ENCODE data around the gene UBE2J2. TPM values are rescaled to one million over a fixed set of nuclear protein-coding genes. Genes with fewer than 3 reads are reported as not detected.

Gene UBE2J2
- total and polyA plus RNA-seq, 2 of the 13 experiments (the other 11 are each of a cell fraction or from before 2014, with no cell fraction given) = 25.4 to 29.4 TPM

GRCh38 chr1:1304331-1305299 lies 31.0 kb upstream of the UBE2J2 start:
- no peaks in the 10 kb centered on the region for H3K9me3 ChIP-seq (ENCODE audit: low read length)
- H2AFZ ChIP-seq (ENCODE audit: low read length) = no peak overlapping the region
- WGBS (ENCODE audit: low lambda C conversion rate) = 80% methylated on average over 1 of the region's 29 CpGs
- peak overlapping the region; percentile 77 to 93 (median 91) for H3K4me3 ChIP-seq (replicated peaks in 1 of 3; ENCODE audit: insufficient read depth in 1 of 3, low read depth in 2 of 3, low read length in 3 of 3)
- intact Hi-C loops (cut with micrococcal nuclease; ENCODE audit: unreplicated experiment) (no loop called here), in situ Hi-C loops (cut with HindIII; ENCODE audit: extremely low pct_ligation_motif_present, low pct_unique_long_range_greater_than_20kb) (no loop called here)
- BruUV-seq (replicated peaks) = no TSS peak
- no peaks in the 10 kb centered on the region for H3K36me3 ChIP-seq (replicated peaks in 1 of 2; ENCODE audit: control insufficient read depth in 1 of 2, insufficient read depth in 2 of 2, low read length in 2 of 2)
- peak overlapping the region; percentile 88 for H3K9ac ChIP-seq (ENCODE audit: insufficient read depth, low read depth, low read length)
- H3K4me1 ChIP-seq (ENCODE audit: insufficient read depth, low read length) = peaks cover 38% of the 10 kb centered on the region
- peak; percentile 62 for DNase-seq (ENCODE audit: low spot score)
- H3K27ac ChIP-seq (ENCODE audit: extremely low read length, insufficient read depth, low read length) = peak overlapping the region; percentile 79
- FAIRE-seq = no peak
- POLR2A ChIA-PET = interaction anchor here (0.5 to 2.0 kb wide), 10 partner anchors 10 to 180 kb away, joined by 3 to 11 read pairs (median 4); partner anchors contain the start of genes AURKAIP1, TAS1R3 and UBE2J2
- H4K20me1 ChIP-seq (ENCODE audit: insufficient read depth, low read length) = no peaks in the 10 kb centered on the region; the same call in 1 of the 2 replicates
- CTCF ChIA-PET (ENCODE audit: low intra/inter-chr PET ratio, low total read pairs) = no interaction called here
- ATAC-seq = peak; percentile 3
- peaks cover 15% of the 10 kb centered on the region for H3K79me2 ChIP-seq (ENCODE audit: insufficient read depth, low read length)
- peak overlapping the region; percentile 98 for H3K4me2 ChIP-seq (ENCODE audit: low read depth, low read length)
- no peaks in the 10 kb centered on the region for H3K27me3 ChIP-seq (ENCODE audit: control insufficient read depth in 1 of 2, insufficient read depth in 2 of 2, low read length in 2 of 2)
- no peak; the same call in 1 of the 2 replicates for TF ChIP-seq ZNF564 (CRISPR knock-in tag; IDR thresholded peaks at IDR 0.05)
- TF ChIP-seq TCF12 (IDR thresholded peaks at IDR 0.05) = no peak
- no peak for TF ChIP-seq TCF12 (CRISPR knock-in tag; IDR thresholded peaks at IDR 0.05)
- TF ChIP-seq FLYWCH1 (CRISPR knock-in tag; IDR thresholded peaks at IDR 0.05) = 0 out of 2 replicates have a peak, but pooled peaks have one; percentile 18
- TF ChIP-seq FOXK2 (IDR thresholded peaks at IDR 0.05) = no peak
- no peak for TF ChIP-seq TMF1 (CRISPR knock-in tag; IDR thresholded peaks at IDR 0.05; ENCODE audit: low read depth)
- TF ChIP-seq NFYB (CRISPR knock-in tag; IDR thresholded peaks at IDR 0.05) = no peak
- TF ChIP-seq KAT7 (CRISPR knock-in tag; IDR thresholded peaks at IDR 0.05; ENCODE audit: borderline replicate concordance) = 0 out of 2 replicates have a peak, but pooled peaks have one; percentile 16
- TF ChIP-seq STAT5B (CRISPR knock-in tag; IDR thresholded peaks at IDR 0.05) = no peak
- TF ChIP-seq XRCC5 (optimal IDR thresholded peaks at IDR 0.05; ENCODE audit: low read length) = no peak
- no peak for TF ChIP-seq SP1 (IDR thresholded peaks at IDR 0.05)
- TF ChIP-seq SP1 (CRISPR knock-in tag; IDR thresholded peaks at IDR 0.05) = peak; percentile 16; the same call in 1 of the 2 replicates
- TF ChIP-seq SALL1 (CRISPR knock-in tag; IDR thresholded peaks at IDR 0.05) = no peak
- TF ChIP-seq ZNF629 (CRISPR knock-in tag; conservative IDR thresholded peaks at IDR 0.05) = no peak
- TF ChIP-seq ZNF710 (CRISPR knock-in tag; IDR thresholded peaks at IDR 0.05; ENCODE audit: borderline replicate concordance) = no peak
- TF ChIP-seq FOXP1 (IDR thresholded peaks at IDR 0.05) = no peak
- TF ChIP-seq FOXP1 (CRISPR knock-in tag; IDR thresholded peaks at IDR 0.05) = no peak
- no peak for TF ChIP-seq EZH2 (conservative IDR thresholded peaks at IDR 0.05; ENCODE audit: low read depth, low read length)
- no peak for TF ChIP-seq CREB1 (IDR thresholded peaks at IDR 0.05)
- peak; percentile 62 for TF ChIP-seq CREB1 (CRISPR knock-in tag; IDR thresholded peaks at IDR 0.05)
- TF ChIP-seq ZNF784 (CRISPR knock-in tag; IDR thresholded peaks at IDR 0.05; ENCODE audit: borderline replicate concordance) = no peak
- TF ChIP-seq ZNF569 (CRISPR knock-in tag; IDR thresholded peaks at IDR 0.05; ENCODE audit: borderline replicate concordance) = no peak
- TF ChIP-seq ZBTB44 (CRISPR knock-in tag; IDR thresholded peaks at IDR 0.05) = no peak

Measured in HepG2 (cell line).